ENCODE measurements around the gene CD244. TPM values are rescaled to one million over a fixed set of nuclear protein-coding genes. Genes with fewer than 3 reads are reported as not detected.

The CD244 gene, protein sequence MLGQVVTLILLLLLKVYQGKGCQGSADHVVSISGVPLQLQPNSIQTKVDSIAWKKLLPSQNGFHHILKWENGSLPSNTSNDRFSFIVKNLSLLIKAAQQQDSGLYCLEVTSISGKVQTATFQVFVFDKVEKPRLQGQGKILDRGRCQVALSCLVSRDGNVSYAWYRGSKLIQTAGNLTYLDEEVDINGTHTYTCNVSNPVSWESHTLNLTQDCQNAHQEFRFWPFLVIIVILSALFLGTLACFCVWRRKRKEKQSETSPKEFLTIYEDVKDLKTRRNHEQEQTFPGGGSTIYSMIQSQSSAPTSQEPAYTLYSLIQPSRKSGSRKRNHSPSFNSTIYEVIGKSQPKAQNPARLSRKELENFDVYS
- total RNA-seq (2022; extraction: Qiagen RNA extraction), result not detected in 5 replicates

GRCh38 chr1:160862203-160863060 lies at the start of gene CD244:
TSS of gene CD244 (minus strand) at chr1:160862887. CDS start at chr1:160862677, 210 bp downstream.

GRCh38 chr1:160885042-160885441 lies 22.4 kb upstream of the CD244 start, which contains the start of gene ITLN1:
TSS of gene ITLN1 (minus strand) at chr1:160885180. CDS start at chr1:160884877, 303 bp downstream.

GRCh38 chr1:160795951-160796383 lies 66.7 kb downstream of the CD244 start, which contains the start of gene LY9:
TSS of gene LY9 (plus strand) at chr1:160796174. CDS start at chr1:160796188, 14 bp downstream.

Other genes starting within 250 kb of the CD244 start
- gene SLAMF1, start 215.8 kb downstream of the CD244 start, total RNA-seq (2022; extraction: Qiagen RNA extraction), result not detected in 5 replicates
- not detected in 5 replicates for gene CD48, start 151.1 kb downstream of the CD244 start, total RNA-seq (2022; extraction: Qiagen RNA extraction)
- gene SLAMF7, start 123.6 kb downstream of the CD244 start, total RNA-seq (2022; extraction: Qiagen RNA extraction), result 0.99 to 2.1 TPM (median 1.8 TPM) in 5 replicates
- 0.07 to 0.17 TPM (median 0.11 TPM) in 5 replicates for gene LY9, start 66.7 kb downstream of the CD244 start, total RNA-seq (2022; extraction: Qiagen RNA extraction)
- not detected in 5 replicates for gene ITLN1, start 22.3 kb upstream of the CD244 start, total RNA-seq (2022; extraction: Qiagen RNA extraction)
- gene ITLN2, start 91.9 kb upstream of the CD244 start, total RNA-seq (2022; extraction: Qiagen RNA extraction), result 0.78 to 1.2 TPM (median 0.96 TPM) in 5 replicates
- gene F11R, start 158.3 kb upstream of the CD244 start, total RNA-seq (2022; extraction: Qiagen RNA extraction), result 47.1 to 81.0 TPM (median 59.6 TPM) in 5 replicates
- 0.36 to 0.44 TPM (median 0.39 TPM) in 4 of 5 replicates, not detected in the other for gene TSTD1, start 176.1 kb upstream of the CD244 start, total RNA-seq (2022; extraction: Qiagen RNA extraction)
- gene USF1, start 183.1 kb upstream of the CD244 start, total RNA-seq (2022; extraction: Qiagen RNA extraction), result 44.3 to 53.3 TPM (median 48.2 TPM) in 5 replicates
- gene ARHGAP30, start 207.0 kb upstream of the CD244 start, total RNA-seq (2022; extraction: Qiagen RNA extraction), result 0.05 to 0.15 TPM (median 0.12 TPM) in 5 replicates
- 1.00 to 2.2 TPM (median 2.0 TPM) in 5 replicates for gene NECTIN4, start 226.7 kb upstream of the CD244 start, total RNA-seq (2022; extraction: Qiagen RNA extraction)
- 1.5 to 2.6 TPM (median 1.9 TPM) in 5 replicates for gene KLHDC9, start 235.5 kb upstream of the CD244 start, total RNA-seq (2022; extraction: Qiagen RNA extraction)